GM23248 (cell line): ENCODE measurements around the gene ABCB1. TPM values are rescaled to one million over a fixed set of nuclear protein-coding genes. Genes with fewer than 3 reads are reported as not detected.

ENCODE experiments used
- DNase-seq: peaks from one replicate; pipeline ENCODE4 v3.0.0-alpha.2; 2015
- H2AFZ ChIP-seq: fragments of 200-600 bp; sonication (generic); 2 replicates; pipeline ENCODE4 v1.6.1; 2016; ENCODE audit warnings: antibody characterized with exemption
- H3F3A ChIP-seq: fragments of 200-600 bp; sonication (generic); 2 replicates; pipeline ENCODE4 v1.6.1; 2016; ENCODE audit warnings: mild to moderate bottlenecking, antibody characterized with exemption, mixed run types; ENCODE audit not compliant: insufficient read depth
- H3K27ac ChIP-seq: fragments of 200-600 bp; sonication (generic); 2 replicates; pipeline ENCODE4 v1.5.1; 2016; ENCODE audit warnings: mild to moderate bottlenecking
- H3K27me3 ChIP-seq: fragments of 200-600 bp; sonication (generic); replicated peaks from 2 replicates; pipeline ENCODE4 v1.6.1; 2016; ENCODE audit warnings: mild to moderate bottlenecking; ENCODE audit not compliant: insufficient read depth
- H3K36me3 ChIP-seq: fragments of 200-600 bp; sonication (generic); 2 replicates; pipeline ENCODE4 v1.6.1; 2016; ENCODE audit warnings: low read depth, mild to moderate bottlenecking
- H3K4me1 ChIP-seq: fragments of 200-600 bp; sonication (generic); 2 replicates; pipeline ENCODE4 v1.6.1; 2016; ENCODE audit warnings: mild to moderate bottlenecking; ENCODE audit not compliant: insufficient read depth
- H3K4me2 ChIP-seq: fragments of 200-600 bp; sonication (generic); one replicate; pipeline ENCODE4 v1.6.1; 2016; ENCODE audit warnings: mild to moderate bottlenecking; ENCODE audit not compliant: unreplicated experiment
- H3K4me3 ChIP-seq: fragments of 200-600 bp; sonication (generic); 2 replicates; pipeline ENCODE4 v1.5.1; 2016; ENCODE audit warnings: mild to moderate bottlenecking
- H3K79me2 ChIP-seq: fragments of 200-600 bp; sonication (generic); 2 replicates; pipeline ENCODE4 v1.6.1; 2016; ENCODE audit warnings: mild to moderate bottlenecking; ENCODE audit not compliant: insufficient read depth
- H3K9ac ChIP-seq: fragments of 200-600 bp; sonication (generic); 2 replicates; pipeline ENCODE4 v1.6.1; 2016; ENCODE audit warnings: mild to moderate bottlenecking
- H3K9me2 ChIP-seq: fragments of 200-600 bp; sonication (generic); 2 replicates; pipeline ENCODE4 v1.6.1; 2016; ENCODE audit warnings: mixed run types, mild to moderate bottlenecking, moderate library complexity; ENCODE audit not compliant: insufficient read depth
- H3K9me3 ChIP-seq: fragments of 200-600 bp; sonication (generic); one replicate; pipeline ENCODE4 v1.6.1; 2017; ENCODE audit warnings: low read depth
- H4K20me1 ChIP-seq: fragments of 200-600 bp; sonication (generic); 2 replicates; pipeline ENCODE4 v1.6.0; 2016; ENCODE audit not compliant: insufficient read depth
- EZH2 ChIP-seq: fragments of 200-600 bp; sonication (generic); IDR thresholded peaks from 2 replicates; pipeline ENCODE4 v1.6.1; 2018; ENCODE audit warnings: antibody characterized with exemption, mild to moderate bottlenecking; ENCODE audit not compliant: insufficient read depth, poor library complexity, severe bottlenecking
- EZH2phosphoT487 ChIP-seq: fragments of 200-600 bp; sonication (generic); IDR thresholded peaks from 2 replicates; pipeline ENCODE4 v1.6.1; 2018; ENCODE audit warnings: antibody characterized with exemption, moderate library complexity, mild to moderate bottlenecking, low read depth; ENCODE audit not compliant: insufficient read depth
- WGBS, 2 experiments: methylation state at CpG; one replicate each; pipeline ENCODE4 v1.1.6; 2015 to 2017; ENCODE audit warnings: low lambda C conversion rate in 2 of 2, low coverage in 1 of 2; ENCODE audit errors: missing lambda C conversion rate in 2 of 2; 5-methylcytosine and 5-hydroxymethylcytosine counted together
- in situ Hi-C: fragments of 300-500 bp; cut with MboI; formaldehyde crosslinking; loops from 2 replicates; pipeline ENCODE4 v1.15.0; 2020
- polyA plus RNA-seq: library from polyadenylated mRNA; unstranded; fragments of >200 nt; fragmentation: Nextera tagmentation; extraction: Ambion mirVana; gene quantifications from 2 replicates; pipeline ENCODE4 v1.2.1, GENCODE V29; 2016
- total RNA-seq: library from RNA; depleted of rRNA; stranded (reverse); fragments of >200 nt; shearing (Covaris generic); gene quantifications from 2 replicates; pipeline ENCODE4 v1.2.3, GENCODE V29; 2014

Gene ABCB1
- total and polyA plus RNA-seq, 2 experiments from 2014 or later: 0.11 to 0.33 TPM

- 6 to 7% methylated on average over 30 to 42 of the region's 80 CpGs for WGBS, 2 experiments
- H3K9me2 ChIP-seq: no peaks in the 10 kb centered on the region
- H3K4me2 ChIP-seq: peak within 1 kb of the TSS; percentile 91
- H3K27ac ChIP-seq: peak within 1 kb of the TSS; percentile 55
- no peaks in the 10 kb centered on the region for H3K79me2 ChIP-seq
- H4K20me1 ChIP-seq: no peaks in the 10 kb centered on the region
- H3K27me3 ChIP-seq: peaks cover 11% of the 10 kb centered on the region; the same call in 1 of the 2 replicates
- H2AFZ ChIP-seq: peak within 1 kb of the TSS; percentile 85
- TF ChIP-seq EZH2phosphoT487 (no peak), EZH2 (no peak)
- in situ Hi-C loops: no loop called here
- H3K4me3 ChIP-seq: peak within 1 kb of the TSS; percentile 72
- peaks cover 14% of the 10 kb centered on the region for H3K4me1 ChIP-seq
- no peaks in the 10 kb centered on the region for H3K9me3 ChIP-seq
- H3K9ac ChIP-seq: peak within 1 kb of the TSS; percentile 72
- no peaks in the 10 kb centered on the region for H3K36me3 ChIP-seq
- H3F3A ChIP-seq: no peaks in the 10 kb centered on the region
- peak; percentile 41 for DNase-seq
These were observed 125.1 kb downstream of the ABCB1 start, which contains the start of gene ABCB4 for GRCh38 chr7:87475359-87476178. Gene ABCB4 (minus strand): TSS chr7:87475680. CDS start chr7:87475465, 215 bp downstream.

- peaks cover 14% of the 10 kb centered on the region for H3K4me1 ChIP-seq
- peak overlapping the region; percentile 55 for H3K27ac ChIP-seq
- peak overlapping the region; percentile 72 for H3K4me3 ChIP-seq
- H3K27me3 ChIP-seq: peaks cover 11% of the 10 kb centered on the region; the same call in 1 of the 2 replicates
- no peaks in the 10 kb centered on the region for H3K9me3 ChIP-seq
- H3K9me2 ChIP-seq: no peaks in the 10 kb centered on the region
- no peak for TF ChIP-seq EZH2phosphoT487
- TF ChIP-seq EZH2: peak; percentile 76
- H4K20me1 ChIP-seq: no peaks in the 10 kb centered on the region
- peak; percentile 84 for DNase-seq
- peak overlapping the region; percentile 72 for H3K9ac ChIP-seq
- no peaks in the 10 kb centered on the region for H3F3A ChIP-seq
- H3K79me2 ChIP-seq: no peaks in the 10 kb centered on the region
- 3 to 7% methylated on average over 14 of the region's 14 CpGs for WGBS, 2 experiments
- in situ Hi-C loops: no loop called here
- peak overlapping the region; percentile 91 for H3K4me2 ChIP-seq
- H2AFZ ChIP-seq: peak overlapping the region; percentile 85
- no peaks in the 10 kb centered on the region for H3K36me3 ChIP-seq
These were observed 125.9 kb downstream of the ABCB1 start for GRCh38 chr7:87474533-87475358.

GRCh38 chr7:87473986-87474385 lies 126.7 kb downstream of the ABCB1 start:
- Histone ChIP-seq H4K20me1 (no peaks in the 10 kb centered on the region), H3K4me2 (peak overlapping the region; percentile 91), H3K36me3 (no peaks in the 10 kb centered on the region), H2AFZ (peak overlapping the region; percentile 85; the same call in 1 of the 2 replicates), H3K79me2 (no peaks in the 10 kb centered on the region), H3K9me3 (no peaks in the 10 kb centered on the region), H3K4me1 (peaks cover 14% of the 10 kb centered on the region), H3K27ac (peak overlapping the region; percentile 55; the same call in 1 of the 2 replicates), H3K27me3 (peaks cover 11% of the 10 kb centered on the region; the same call in 1 of the 2 replicates), H3K9me2 (no peaks in the 10 kb centered on the region), H3F3A (no peaks in the 10 kb centered on the region), H3K4me3 (peak overlapping the region; percentile 72), H3K9ac (peak overlapping the region; percentile 72; the same call in 1 of the 2 replicates)
- in situ Hi-C loops: no loop called here
- 12 to 22% methylated on average over 2 of the region's 2 CpGs for WGBS, 2 experiments
- TF ChIP-seq EZH2phosphoT487 (no peak), EZH2 (no peak)
- peak; percentile 20 for DNase-seq

- no peak overlapping the region for H2AFZ ChIP-seq
- no peak overlapping the region for H3K4me3 ChIP-seq
- WGBS, 2 experiments: 77 to 90% methylated on average over 2 of the region's 2 CpGs
- no peaks in the 10 kb centered on the region for H3K36me3 ChIP-seq
- no peaks in the 10 kb centered on the region for H3K9me2 ChIP-seq
- peaks cover 14% of the 10 kb centered on the region for H3K4me1 ChIP-seq
- no peaks in the 10 kb centered on the region for H4K20me1 ChIP-seq
- no peak overlapping the region for H3K4me2 ChIP-seq
- H3K27ac ChIP-seq: no peak overlapping the region
- no peaks in the 10 kb centered on the region for H3K9me3 ChIP-seq
- no peak overlapping the region for H3K9ac ChIP-seq
- H3K27me3 ChIP-seq: peaks cover 11% of the 10 kb centered on the region; the same call in 1 of the 2 replicates
- DNase-seq: no peak
- no peaks in the 10 kb centered on the region for H3F3A ChIP-seq
- in situ Hi-C loops: no loop called here
- TF ChIP-seq EZH2: no peak
- no peak for TF ChIP-seq EZH2phosphoT487
- H3K79me2 ChIP-seq: no peaks in the 10 kb centered on the region
These were observed 127.5 kb downstream of the ABCB1 start for GRCh38 chr7:87473192-87473591.
